H9 (cell line): ENCODE measurements around the gene B3GNT5. TPM values are rescaled to one million over a fixed set of nuclear protein-coding genes. Genes with fewer than 3 reads are reported as not detected.

Source experiments
- DNase-seq: peaks from one replicate; pipeline ENCODE4 v3.0.0-alpha.2; 2017
- H2AFZ ChIP-seq: one replicate; pipeline ENCODE4 v1.6.1; 2013; ENCODE audit warnings: mild to moderate bottlenecking, low read length, control low read depth, moderate library complexity
- H2AK5ac ChIP-seq: 2 replicates; pipeline ENCODE4 v1.6.1; 2013; ENCODE audit warnings: low read length, control low read depth, mixed read lengths; ENCODE audit not compliant: insufficient read length
- H2BK120ac ChIP-seq: one replicate; pipeline ENCODE4 v1.6.1; 2013; ENCODE audit warnings: low read depth, mild to moderate bottlenecking, low read length, control low read depth, inconsistent platforms; ENCODE audit not compliant: poor library complexity, severe bottlenecking
- H2BK12ac ChIP-seq: 2 replicates; pipeline ENCODE4 v1.6.1; 2013; ENCODE audit warnings: low read length, control low read depth, mixed read lengths, low read depth; ENCODE audit not compliant: insufficient read length
- H2BK15ac ChIP-seq: 2 replicates; pipeline ENCODE4 v1.6.1; 2013; ENCODE audit warnings: low read depth, low read length, control low read depth
- H2BK20ac ChIP-seq: one replicate; pipeline ENCODE4 v1.6.1; 2013; ENCODE audit warnings: low read depth, mild to moderate bottlenecking, low read length, control low read depth, inconsistent platforms; ENCODE audit not compliant: poor library complexity, severe bottlenecking
- H2BK5ac ChIP-seq: 2 replicates; pipeline ENCODE4 v1.6.1; 2013; ENCODE audit warnings: low read length, control low read depth, mixed read lengths; ENCODE audit not compliant: insufficient read length
- H3K14ac ChIP-seq: 2 replicates; pipeline ENCODE4 v1.6.1; 2013; ENCODE audit warnings: low read length, control low read depth; ENCODE audit not compliant: insufficient read depth
- H3K18ac ChIP-seq: 2 replicates; pipeline ENCODE4 v1.6.1; 2013; ENCODE audit warnings: low read depth, mild to moderate bottlenecking, mixed read lengths, low read length, control low read depth; ENCODE audit not compliant: insufficient read length
- H3K23ac ChIP-seq: 2 replicates; pipeline ENCODE4 v1.6.1; 2013; ENCODE audit warnings: low read length, control low read depth, mixed read lengths, low read depth; ENCODE audit not compliant: insufficient read length
- H3K23me2 ChIP-seq: 2 replicates; pipeline ENCODE4 v1.6.1; 2013; ENCODE audit warnings: low read depth, mild to moderate bottlenecking, mixed read lengths, low read length, control low read depth; ENCODE audit not compliant: insufficient read length, poor library complexity, severe bottlenecking
- H3K27ac ChIP-seq: 2 replicates; pipeline ENCODE4 v1.5.1; 2013; ENCODE audit warnings: low read length, control low read depth, mixed read lengths, low read depth; ENCODE audit not compliant: insufficient read length
- H3K27me3 ChIP-seq: 2 replicates; pipeline ENCODE4 v1.6.1; 2013; ENCODE audit warnings: low read length, control low read depth, inconsistent platforms; ENCODE audit not compliant: insufficient read depth
- H3K4ac ChIP-seq: 2 replicates; pipeline ENCODE4 v1.6.1; 2013; ENCODE audit warnings: low read depth, mild to moderate bottlenecking, control low read depth, inconsistent platforms, low read length, moderate library complexity
- H3K4me1 ChIP-seq: 2 replicates; pipeline ENCODE4 v1.6.1; 2013; ENCODE audit warnings: low read length, control low read depth, inconsistent platforms; ENCODE audit not compliant: insufficient read depth
- H3K4me2 ChIP-seq: 2 replicates; pipeline ENCODE4 v1.6.1; 2013; ENCODE audit warnings: low read length, control low read depth, mixed read lengths; ENCODE audit not compliant: insufficient read length, insufficient read depth
- H3K56ac ChIP-seq: 2 replicates; pipeline ENCODE4 v1.6.1; 2013; ENCODE audit warnings: low read depth, mild to moderate bottlenecking, mixed read lengths, low read length, control low read depth; ENCODE audit not compliant: insufficient read length
- H3K79me1 ChIP-seq: 2 replicates; pipeline ENCODE4 v1.6.1; 2013; ENCODE audit warnings: low read depth, mild to moderate bottlenecking, moderate library complexity, low read length, control low read depth, inconsistent platforms; ENCODE audit not compliant: insufficient read depth, poor library complexity, severe bottlenecking
- H3K79me2 ChIP-seq: 2 replicates; pipeline ENCODE4 v1.6.1; 2013; ENCODE audit warnings: low read length, control low read depth, inconsistent platforms; ENCODE audit not compliant: insufficient read depth
- H3K9ac ChIP-seq: 2 replicates; pipeline ENCODE4 v1.6.1; 2013; ENCODE audit warnings: low read length, control low read depth, mixed read lengths; ENCODE audit not compliant: insufficient read length; ENCODE audit errors: extremely low read depth
- H3K9me3 ChIP-seq: one replicate; pipeline ENCODE4 v1.6.1; 2013; ENCODE audit warnings: low read depth, low read length, inconsistent platforms; ENCODE audit not compliant: control insufficient read depth
- H3T11ph ChIP-seq: one replicate; pipeline ENCODE4 v1.6.1; 2013; ENCODE audit warnings: mild to moderate bottlenecking, low read length, control low read depth, inconsistent platforms
- H4K20me1 ChIP-seq: one replicate; pipeline ENCODE4 v1.6.1; 2013; ENCODE audit not compliant: control insufficient read depth, insufficient read length, insufficient read depth
- H4K5ac ChIP-seq: 2 replicates; pipeline ENCODE4 v1.6.1; 2013; ENCODE audit warnings: low read depth, mild to moderate bottlenecking, mixed read lengths, low read length, control low read depth; ENCODE audit not compliant: insufficient read length
- H4K8ac ChIP-seq: replicated peaks from 2 replicates; pipeline ENCODE4 v1.6.1; 2013; ENCODE audit warnings: low read length, control low read depth, mixed read lengths, low read depth; ENCODE audit not compliant: insufficient read length
- H4K91ac ChIP-seq: 2 replicates; pipeline ENCODE4 v1.6.1; 2013; ENCODE audit warnings: low read depth, mild to moderate bottlenecking, moderate library complexity, mixed read lengths, low read length, control low read depth; ENCODE audit not compliant: insufficient read length
- H3K27ac Mint-ChIP-seq, 3 experiments: 2 replicates in 2 of 3; 3 replicates in 1 of 3; pipeline ENCODE4 v1.8.0; 2020 to 2021; ENCODE audit warnings: mixed read lengths in 3 of 3, mild to moderate bottlenecking in 1 of 3, moderate library complexity in 1 of 3
- H3K27me3 Mint-ChIP-seq: 2 replicates; pipeline ENCODE4 v1.8.0; 2021; ENCODE audit warnings: low read depth, mild to moderate bottlenecking, moderate library complexity, mixed read lengths
- H3K36me3 Mint-ChIP-seq, 3 experiments: 2 replicates in 2 of 3; 3 replicates in 1 of 3; pipeline ENCODE4 v1.8.0; 2020 to 2021; ENCODE audit warnings: low read depth in 3 of 3, mixed read lengths in 3 of 3; ENCODE audit not compliant: insufficient read depth in 1 of 3
- H3K4me1 Mint-ChIP-seq, 2 experiments: 2 replicates each; pipeline ENCODE4 v1.8.0; 2020; ENCODE audit warnings: mixed read lengths in 2 of 2
- H3K4me3 Mint-ChIP-seq, 2 experiments: 2 replicates in 1 of 2; 3 replicates in 1 of 2; pipeline ENCODE4 v1.8.0; 2020 to 2021; ENCODE audit warnings: mild to moderate bottlenecking in 2 of 2, mixed read lengths in 2 of 2, moderate library complexity in 1 of 2
- H3K9me3 Mint-ChIP-seq, 2 experiments: 2 replicates in 1 of 2; 3 replicates in 1 of 2; pipeline ENCODE4 v1.8.0; 2020; ENCODE audit warnings: mild to moderate bottlenecking in 2 of 2, mixed read lengths in 2 of 2, moderate library complexity in 1 of 2
- CTCF ChIP-seq: fragments of 200-600 bp; sonication (generic); conservative IDR thresholded peaks from 3 replicates; pipeline ENCODE4 v1.8.0; 2021; ENCODE audit warnings: antibody characterized with exemption, mild to moderate bottlenecking
- WGBS: extraction: QIAGEN DNeasy Blood & Tissue Kit; methylation state at CpG from one replicate; pipeline ENCODE4 v1.1.7; 2013; ENCODE audit warnings: missing lambda C conversion rate, low lambda C conversion rate, mixed read lengths; ENCODE audit not compliant: insufficient read length; ENCODE audit errors: extremely low coverage; 5-methylcytosine and 5-hydroxymethylcytosine counted together
- total RNA-seq: library from RNA; stranded (reverse); gene quantifications from 2 replicates; pipeline ENCODE4 v1.2.1, GENCODE V29; 2021

Gene B3GNT5
- total RNA-seq, 1 experiment from 2014 or later, result 7.3 TPM

GRCh38 chr3:183266454-183266853, 13.4 kb downstream of the B3GNT5 start:
- peaks cover 23 to 25% of the 10 kb centered on the region in 2 experiments for H3K4me1 Mint-ChIP-seq
- Histone ChIP-seq H3K4me2 (no peak overlapping the region), H2BK15ac (no peak overlapping the region), H3K23ac (no peak overlapping the region), H3K27ac (no peak overlapping the region), H4K8ac (no peak overlapping the region), H3K23me2 (no peaks in the 10 kb centered on the region), H3K14ac (no peak overlapping the region), H4K5ac (no peak overlapping the region), H3K79me1 (no peaks in the 10 kb centered on the region), H3K4ac (no peak overlapping the region), H2AFZ (no peak overlapping the region), H3K9me3 (no peaks in the 10 kb centered on the region), H3K56ac (no peak overlapping the region), H2BK120ac (no peak overlapping the region), H3K79me2 (no peaks in the 10 kb centered on the region; the same call in 1 of the 2 replicates), H2BK12ac (no peak overlapping the region), H2AK5ac (no peak overlapping the region), H3K27me3 (no peaks in the 10 kb centered on the region), H2BK20ac (no peak overlapping the region), H4K20me1 (no peaks in the 10 kb centered on the region), H3T11ph (no peak overlapping the region), H3K18ac (no peak overlapping the region), H3K4me1 (peaks cover 23% of the 10 kb centered on the region; the same call in 1 of the 2 replicates), H2BK5ac (no peak overlapping the region), H3K9ac (no peak overlapping the region), H4K91ac (no peak overlapping the region)
- H3K9me3 Mint-ChIP-seq, result no peaks in the 10 kb centered on the region
- WGBS, result no CpG with 5 or more reads among the region's 3 CpGs
- peak overlapping the region in 2 of 3 experiments; percentile 28 to 32; a peak in 2 of 7 replicates for H3K27ac Mint-ChIP-seq
- DNase-seq, result no peak
- H3K27me3 Mint-ChIP-seq, result no peaks in the 10 kb centered on the region
- H3K36me3 Mint-ChIP-seq, result peaks cover 2 to 12% (median 11%) of the 10 kb centered on the region in 3 experiments; a peak in 6 of 7 replicates
- no peak for TF ChIP-seq CTCF
- H3K4me3 Mint-ChIP-seq, result no peak overlapping the region
